ENCODE measurements around the gene RC3H1.
"Not testable (repeated sequence)": the region's sequence is repeated elsewhere in the genome, so short reads cannot be mapped to it uniquely, and the experiment has no call there.

RC3H1 gene, protein sequence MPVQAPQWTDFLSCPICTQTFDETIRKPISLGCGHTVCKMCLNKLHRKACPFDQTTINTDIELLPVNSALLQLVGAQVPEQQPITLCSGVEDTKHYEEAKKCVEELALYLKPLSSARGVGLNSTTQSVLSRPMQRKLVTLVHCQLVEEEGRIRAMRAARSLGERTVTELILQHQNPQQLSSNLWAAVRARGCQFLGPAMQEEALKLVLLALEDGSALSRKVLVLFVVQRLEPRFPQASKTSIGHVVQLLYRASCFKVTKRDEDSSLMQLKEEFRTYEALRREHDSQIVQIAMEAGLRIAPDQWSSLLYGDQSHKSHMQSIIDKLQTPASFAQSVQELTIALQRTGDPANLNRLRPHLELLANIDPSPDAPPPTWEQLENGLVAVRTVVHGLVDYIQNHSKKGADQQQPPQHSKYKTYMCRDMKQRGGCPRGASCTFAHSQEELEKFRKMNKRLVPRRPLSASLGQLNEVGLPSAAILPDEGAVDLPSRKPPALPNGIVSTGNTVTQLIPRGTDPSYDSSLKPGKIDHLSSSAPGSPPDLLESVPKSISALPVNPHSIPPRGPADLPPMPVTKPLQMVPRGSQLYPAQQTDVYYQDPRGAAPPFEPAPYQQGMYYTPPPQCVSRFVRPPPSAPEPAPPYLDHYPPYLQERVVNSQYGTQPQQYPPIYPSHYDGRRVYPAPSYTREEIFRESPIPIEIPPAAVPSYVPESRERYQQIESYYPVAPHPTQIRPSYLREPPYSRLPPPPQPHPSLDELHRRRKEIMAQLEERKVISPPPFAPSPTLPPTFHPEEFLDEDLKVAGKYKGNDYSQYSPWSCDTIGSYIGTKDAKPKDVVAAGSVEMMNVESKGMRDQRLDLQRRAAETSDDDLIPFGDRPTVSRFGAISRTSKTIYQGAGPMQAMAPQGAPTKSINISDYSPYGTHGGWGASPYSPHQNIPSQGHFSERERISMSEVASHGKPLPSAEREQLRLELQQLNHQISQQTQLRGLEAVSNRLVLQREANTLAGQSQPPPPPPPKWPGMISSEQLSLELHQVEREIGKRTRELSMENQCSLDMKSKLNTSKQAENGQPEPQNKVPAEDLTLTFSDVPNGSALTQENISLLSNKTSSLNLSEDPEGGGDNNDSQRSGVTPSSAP

DNA sequence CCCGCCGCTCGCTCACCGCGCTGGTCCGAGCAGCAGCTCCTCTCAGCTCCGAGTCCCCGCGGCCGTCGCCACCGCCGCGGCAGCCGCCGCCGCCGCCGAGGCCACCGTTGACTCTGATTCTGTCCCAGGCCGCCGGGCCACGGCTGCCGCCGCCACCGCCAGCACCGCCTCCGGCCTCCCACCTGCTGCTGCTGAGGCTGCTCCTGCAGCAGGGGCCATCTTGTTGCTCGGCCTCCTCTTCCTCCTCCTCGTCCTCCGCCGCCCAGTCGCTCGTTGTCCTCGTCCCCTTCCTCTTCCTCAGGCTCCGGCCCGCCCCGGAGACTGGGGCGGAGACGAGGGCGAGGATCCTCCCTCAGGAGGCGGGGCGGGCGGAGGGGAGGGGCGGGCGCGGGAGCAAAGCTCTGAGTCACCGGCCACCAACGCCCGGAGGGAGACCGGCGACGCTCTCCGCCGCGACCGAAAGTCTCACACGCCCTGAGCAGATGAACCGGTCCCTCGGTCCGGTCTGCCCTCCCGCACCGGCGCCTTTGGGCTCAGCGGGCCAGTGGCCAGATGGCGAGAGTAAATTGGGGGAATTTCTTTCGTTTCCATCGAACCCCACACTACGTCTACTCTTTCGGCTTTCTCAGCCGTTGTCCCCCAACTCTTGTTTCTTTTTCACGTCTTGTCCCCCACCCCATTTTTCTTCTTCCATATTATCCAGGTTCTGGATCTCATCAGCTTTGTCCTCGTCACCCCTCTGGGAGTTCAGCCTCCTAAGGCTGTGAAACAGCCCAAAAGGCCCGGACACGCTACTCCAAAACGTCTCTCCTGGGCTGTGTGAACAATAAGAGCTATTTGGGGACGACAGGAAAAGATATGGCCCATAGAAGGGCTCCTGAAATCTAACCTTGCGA, at the start of gene RC3H1:
Gene RC3H1 (minus strand): TSS at position 278 of the 896 bp plus-strand sequence. CDS start 29,372 bp downstream, outside the sequence.
- peak within 1 kb of the TSS; percentile 59 for H3K27ac ChIP-seq
- peak; percentile 22 for DNase-seq (ENCODE audit: low read depth, low spot score)

DNA sequence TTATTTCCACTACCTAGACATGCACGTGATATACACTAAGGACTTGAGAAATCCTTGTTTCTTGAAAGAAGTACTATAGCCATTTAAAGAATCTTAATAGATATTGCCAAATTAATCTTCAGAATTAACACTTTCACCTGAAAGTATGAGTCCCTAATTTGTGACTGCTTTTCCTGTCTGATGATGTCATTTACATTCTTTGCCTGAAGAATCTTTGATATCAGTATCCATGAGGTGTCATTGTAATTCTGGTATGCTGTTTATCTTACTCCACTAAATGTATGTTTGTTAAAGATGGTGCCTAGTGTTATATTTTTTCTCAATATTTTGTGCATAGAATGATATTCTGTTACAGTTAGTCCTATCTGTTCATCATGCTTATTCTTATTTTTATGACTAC, 48.5 kb upstream of the RC3H1 start:
- DNase-seq (ENCODE audit: low read depth, low spot score) = no peak

DNA sequence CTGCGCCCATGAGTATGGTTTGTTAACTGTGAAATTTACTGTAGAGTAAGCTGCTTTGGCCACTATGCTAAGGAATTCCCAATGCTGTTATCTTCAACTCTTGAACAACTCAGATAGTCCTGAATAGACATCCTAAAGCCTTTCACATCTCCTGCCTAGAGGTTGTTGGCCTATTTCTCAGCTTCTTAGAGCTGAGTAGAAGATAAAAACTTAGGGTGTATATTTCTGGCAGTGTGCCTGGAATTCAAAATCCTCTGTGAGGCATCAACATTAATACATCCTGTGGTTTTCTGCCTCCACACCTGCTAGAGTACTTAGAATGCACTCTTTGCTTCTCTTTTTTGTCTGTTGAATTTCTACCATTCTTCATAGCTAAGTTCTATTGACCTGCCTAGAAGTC, 45.8 kb upstream of the RC3H1 start:
- DNase-seq (ENCODE audit: low read depth, low spot score) = peak; percentile 8
- no peak overlapping the region for H3K27ac ChIP-seq

More for the DNA sequence above, 48.5 kb upstream of the RC3H1 start:
- H3K27ac ChIP-seq = no peak overlapping the region

DNA sequence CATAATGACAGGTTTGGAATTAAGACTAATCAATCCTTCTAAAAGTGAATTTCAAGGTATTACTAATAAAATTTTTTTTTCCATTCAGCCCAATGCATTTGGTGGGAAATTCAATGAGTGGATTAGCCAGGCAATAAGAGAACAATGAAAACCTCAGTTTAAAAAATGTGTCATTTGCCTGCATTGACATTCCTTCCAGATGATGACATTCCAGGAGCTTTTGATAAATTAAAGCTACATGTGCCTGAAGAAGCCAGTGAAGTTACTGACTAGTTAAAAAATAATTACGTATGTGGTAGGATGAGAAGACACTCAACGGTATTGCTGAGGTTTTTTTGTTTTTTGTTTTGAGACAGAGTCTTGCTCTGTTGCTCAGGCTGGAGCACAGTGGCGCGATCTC, 37.9 kb upstream of the RC3H1 start:
- H3K27ac ChIP-seq = no peak overlapping the region
- no peak for DNase-seq (ENCODE audit: low read depth, low spot score)

DNA sequence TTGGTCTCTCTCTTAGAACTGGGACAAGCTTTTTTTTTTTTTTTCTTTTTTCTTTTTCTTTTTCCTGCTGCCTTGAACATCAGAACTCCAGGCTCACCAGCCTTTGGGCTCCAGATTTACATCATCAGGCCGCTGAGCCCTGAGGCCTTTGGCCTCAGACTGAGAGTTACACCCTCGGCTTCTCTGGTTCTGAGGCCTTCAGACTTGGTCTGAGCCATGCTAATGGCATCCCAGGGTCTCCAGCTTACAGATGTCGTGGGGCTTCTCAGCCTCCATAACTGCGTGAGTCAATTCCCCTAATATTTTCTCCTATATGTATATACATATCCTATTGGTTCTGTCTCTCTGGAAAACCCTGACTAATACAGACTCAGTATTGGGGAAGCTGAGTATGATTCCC, 36.5 kb upstream of the RC3H1 start:
- H3K27ac ChIP-seq = no peak overlapping the region
- no peak for DNase-seq (ENCODE audit: low read depth, low spot score)

DNA sequence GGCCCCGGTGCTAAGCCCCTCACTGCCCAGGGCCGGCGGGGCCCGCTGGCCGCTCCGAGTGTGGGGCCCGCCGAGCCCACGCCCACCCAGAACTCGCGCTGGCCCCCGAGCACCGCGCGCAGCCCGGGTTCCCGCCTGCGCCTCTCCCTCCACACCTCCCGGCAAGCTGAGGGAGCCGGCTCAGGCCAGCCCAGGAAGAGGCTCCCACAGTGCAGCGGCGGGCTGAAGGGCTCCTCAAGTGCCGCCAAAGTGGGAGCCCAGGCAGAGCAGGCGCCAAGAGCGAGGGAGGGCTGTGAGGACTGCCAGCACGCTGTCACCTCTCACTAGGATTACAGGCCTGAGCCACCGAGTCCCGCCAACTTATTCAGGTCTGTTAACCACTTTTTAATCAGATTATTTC, 34.5 kb upstream of the RC3H1 start:
- not testable (repeated sequence) for DNase-seq (ENCODE audit: low read depth, low spot score); H3K27ac ChIP-seq

DNA sequence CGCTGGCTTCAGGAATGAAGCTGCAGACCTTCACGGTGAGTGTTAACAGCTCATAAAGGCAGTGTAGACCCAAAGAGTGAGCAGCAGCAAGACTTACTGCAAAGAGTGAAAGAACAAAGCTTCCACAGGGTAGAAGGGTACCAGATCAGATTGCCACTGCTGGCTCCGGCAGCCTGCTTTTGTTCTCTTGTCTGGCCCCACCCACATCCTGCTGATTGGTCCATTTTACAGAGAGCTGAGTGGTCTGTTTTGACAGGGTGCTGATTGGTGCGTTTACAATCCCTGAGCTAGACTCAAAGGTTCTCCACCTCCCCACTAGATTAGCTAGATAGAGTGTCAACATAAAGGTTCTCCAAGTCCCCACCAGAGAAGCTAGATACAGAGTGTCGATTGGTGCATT, 33.6 kb upstream of the RC3H1 start:
- DNase-seq (ENCODE audit: low read depth, low spot score); H3K27ac ChIP-seq: not testable (repeated sequence)

DNA sequence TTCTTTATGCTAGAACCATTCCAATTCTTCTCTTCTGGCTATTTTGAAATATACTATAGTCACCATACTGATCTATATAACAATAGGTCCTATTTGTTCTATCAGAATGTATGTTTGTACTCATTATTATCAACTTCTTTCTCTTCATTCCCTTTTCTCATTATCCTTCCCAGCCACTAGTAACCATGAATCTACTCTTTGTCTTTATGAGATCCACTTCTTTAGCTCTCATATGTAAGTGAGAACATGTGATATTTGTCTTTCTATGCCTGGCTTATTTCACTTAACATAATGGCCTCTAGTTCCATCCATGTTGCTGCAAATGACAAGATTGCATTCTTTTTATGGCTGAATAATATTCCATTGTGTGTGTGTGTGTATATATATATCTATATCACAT, 31.7 kb upstream of the RC3H1 start:
- no peak overlapping the region for H3K27ac ChIP-seq
- no peak for DNase-seq (ENCODE audit: low read depth, low spot score)

DNA sequence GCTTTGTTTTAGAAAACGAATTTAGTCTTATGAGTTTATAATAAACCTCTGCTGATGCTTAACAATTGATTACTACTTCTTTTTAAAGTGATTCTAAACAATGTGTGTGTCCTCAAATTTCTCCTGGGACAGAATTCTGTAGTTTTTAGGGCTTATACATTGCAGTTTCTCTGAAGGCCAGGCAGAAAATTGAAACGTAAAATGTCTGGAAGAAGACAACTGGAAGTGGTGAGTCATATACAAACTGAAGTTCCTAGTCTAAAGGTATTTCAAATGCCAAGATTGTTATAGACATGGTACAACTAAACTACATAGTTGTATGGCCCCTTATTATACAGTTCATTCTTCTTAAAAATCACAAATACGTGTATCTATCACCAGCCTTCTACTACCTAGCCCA, 30.5 kb upstream of the RC3H1 start:
- no peak for DNase-seq (ENCODE audit: low read depth, low spot score)
- no peak overlapping the region for H3K27ac ChIP-seq

DNA sequence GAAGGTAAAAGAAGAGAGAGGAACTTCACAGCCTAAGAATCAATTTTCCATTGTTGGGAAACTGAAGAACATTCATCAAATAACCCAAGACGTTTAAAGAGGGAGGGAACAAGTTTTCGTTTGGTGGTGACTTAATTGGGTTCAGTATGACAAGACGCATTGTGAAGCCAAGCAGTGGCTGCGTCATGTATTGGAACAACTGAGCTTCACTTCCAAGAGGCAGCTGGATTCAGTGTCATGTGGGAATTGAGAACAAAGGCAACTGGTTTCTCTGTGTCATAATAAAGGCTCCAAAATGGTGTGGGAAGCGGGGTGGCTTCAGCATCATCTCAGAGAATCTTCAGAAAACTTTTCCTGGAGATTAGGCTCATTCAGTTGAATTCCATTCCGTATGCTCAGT, 29.8 kb upstream of the RC3H1 start:
- H3K27ac ChIP-seq = no peak overlapping the region
- DNase-seq (ENCODE audit: low read depth, low spot score) = no peak

DNA sequence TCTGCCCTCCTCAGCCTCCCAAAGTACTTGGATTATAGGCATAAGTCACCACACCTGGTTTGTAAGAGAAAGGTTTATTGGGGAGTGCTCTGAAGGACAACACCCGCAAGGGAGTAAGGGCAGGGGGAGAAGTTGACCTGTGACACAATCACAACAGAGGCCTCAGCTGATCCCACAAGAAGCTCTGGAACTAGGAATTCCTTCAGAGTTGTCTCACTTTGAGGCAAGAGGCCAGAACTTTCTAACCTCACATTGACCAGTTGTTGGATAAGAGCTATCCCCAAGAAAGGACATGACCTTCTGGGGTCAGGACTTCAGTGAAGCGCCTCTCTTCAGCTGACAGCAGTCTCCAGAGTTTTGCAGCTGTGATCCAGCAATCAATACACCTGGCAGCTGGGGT, 27.4 kb upstream of the RC3H1 start:
- no peak for DNase-seq (ENCODE audit: low read depth, low spot score)
- no peak overlapping the region for H3K27ac ChIP-seq

DNA sequence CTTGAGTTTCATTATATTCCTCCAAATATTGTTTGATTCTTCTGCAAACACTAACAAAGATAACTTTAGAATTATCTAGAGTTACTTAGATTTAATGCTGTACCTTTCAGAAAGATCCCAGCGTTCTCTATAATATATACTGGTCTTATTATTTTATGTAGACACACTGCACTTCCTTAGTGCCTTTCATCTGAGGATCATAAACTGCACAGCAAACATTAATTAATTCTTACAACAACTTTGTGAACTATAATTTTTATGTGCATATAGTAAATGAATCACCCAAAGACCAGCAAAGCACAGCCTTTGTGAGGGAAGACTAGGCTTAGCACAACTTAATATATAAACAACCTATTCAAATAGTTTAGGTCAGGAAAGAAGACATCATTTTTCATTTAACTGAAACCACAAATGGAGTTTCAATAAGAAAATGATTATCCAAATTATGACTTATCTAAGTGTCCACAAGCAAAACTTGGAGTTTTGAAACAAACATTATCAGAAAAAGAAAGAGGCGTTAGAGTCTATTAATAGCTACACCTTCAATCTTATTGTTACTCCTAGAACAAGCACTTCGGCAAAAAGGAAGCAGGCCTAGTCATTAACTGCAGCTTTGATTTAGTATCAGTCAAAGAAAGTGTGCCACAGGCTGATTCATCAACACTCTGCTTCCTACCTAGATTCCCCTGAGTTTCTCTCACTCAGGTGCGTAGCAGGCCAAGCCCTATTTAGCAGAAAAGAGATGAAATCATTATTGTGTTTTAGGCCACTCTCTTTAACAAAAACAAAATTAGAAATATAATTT, 22.5 kb upstream of the RC3H1 start:
- H3K27ac ChIP-seq = no peak overlapping the region
- no peak for DNase-seq (ENCODE audit: low read depth, low spot score)

DNA sequence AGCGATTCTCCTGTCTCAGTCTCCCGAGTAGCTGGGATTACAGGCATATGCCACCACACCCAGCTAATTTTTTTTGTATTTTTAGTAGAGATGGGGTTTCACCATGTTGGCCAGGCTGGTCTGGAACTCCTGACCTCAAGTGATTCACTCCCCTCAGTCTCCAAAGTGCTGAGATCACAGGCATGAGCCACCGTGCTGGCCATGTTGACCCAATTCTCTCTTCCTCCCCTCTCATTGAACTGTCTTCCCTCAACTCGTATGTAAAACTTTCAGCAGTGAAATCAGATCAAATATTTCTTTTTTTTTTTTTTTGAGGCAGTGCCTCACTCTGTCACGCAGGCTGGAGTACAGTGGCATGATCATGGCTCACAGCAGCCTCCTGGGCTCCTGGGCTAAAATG, 20.4 kb upstream of the RC3H1 start:
- not testable (repeated sequence) for H3K27ac ChIP-seq; DNase-seq (ENCODE audit: low read depth, low spot score)

DNA sequence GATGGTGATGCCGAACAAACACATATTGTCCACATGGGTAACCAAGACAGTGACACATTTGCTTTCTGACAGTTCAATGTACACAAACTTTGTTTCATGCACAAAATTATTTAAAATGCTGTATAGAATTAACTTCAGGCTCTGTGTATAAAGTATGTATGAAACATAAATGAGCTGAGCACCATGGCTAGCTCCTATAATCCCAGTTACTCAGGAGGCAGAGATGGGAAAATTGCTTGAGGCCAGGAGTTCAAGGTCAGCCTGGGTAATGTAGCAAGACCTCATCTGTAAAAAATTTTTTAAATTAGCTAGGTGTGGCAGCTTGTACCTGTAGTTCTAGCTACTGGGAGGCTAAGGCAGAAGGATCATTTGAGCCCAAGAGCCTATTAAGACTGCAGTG, 19.2 kb upstream of the RC3H1 start:
- DNase-seq (ENCODE audit: low read depth, low spot score) = no peak
- no peak overlapping the region for H3K27ac ChIP-seq

DNA sequence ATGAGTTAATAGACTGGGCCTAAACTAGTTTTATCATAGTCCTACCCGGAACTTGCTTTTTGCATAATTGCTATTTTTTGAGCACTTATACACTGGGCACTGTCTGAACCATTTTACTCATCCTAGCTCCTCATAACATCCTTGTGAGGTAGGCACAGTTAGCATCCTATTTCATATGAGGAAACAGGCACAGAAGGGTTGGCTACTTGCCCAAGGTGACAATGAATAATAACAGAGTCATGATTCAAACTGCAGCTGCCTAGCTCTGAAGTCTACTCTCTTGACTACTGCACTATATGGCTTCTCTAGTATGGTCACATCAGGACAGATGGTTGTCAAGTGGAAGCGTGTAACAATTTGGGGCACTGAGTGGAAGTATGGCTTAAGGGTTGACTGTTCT, 18.2 kb upstream of the RC3H1 start:
- peak; percentile 74 for DNase-seq (ENCODE audit: low read depth, low spot score)
- no peak overlapping the region for H3K27ac ChIP-seq

DNA sequence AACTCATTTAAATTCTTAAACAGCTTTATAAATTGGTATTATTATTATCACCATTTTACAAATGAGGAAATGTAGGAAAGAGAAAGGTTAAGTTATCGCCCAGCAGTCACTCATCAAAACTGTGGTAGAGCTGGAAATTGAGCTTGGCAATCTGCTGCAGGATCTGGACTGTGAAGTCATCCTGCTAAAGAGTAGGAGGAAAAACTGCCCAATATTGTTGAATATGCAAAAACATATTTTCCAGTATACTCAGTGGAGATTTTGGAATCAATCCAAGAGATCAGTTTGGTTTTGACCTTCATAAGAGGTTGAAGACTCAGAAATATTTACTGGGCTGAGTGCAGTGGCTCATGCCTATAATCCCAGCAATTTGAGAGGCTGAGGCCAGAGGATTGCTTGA, 16.9 kb upstream of the RC3H1 start:
- DNase-seq (ENCODE audit: low read depth, low spot score) = no peak
- no peak overlapping the region for H3K27ac ChIP-seq

DNA sequence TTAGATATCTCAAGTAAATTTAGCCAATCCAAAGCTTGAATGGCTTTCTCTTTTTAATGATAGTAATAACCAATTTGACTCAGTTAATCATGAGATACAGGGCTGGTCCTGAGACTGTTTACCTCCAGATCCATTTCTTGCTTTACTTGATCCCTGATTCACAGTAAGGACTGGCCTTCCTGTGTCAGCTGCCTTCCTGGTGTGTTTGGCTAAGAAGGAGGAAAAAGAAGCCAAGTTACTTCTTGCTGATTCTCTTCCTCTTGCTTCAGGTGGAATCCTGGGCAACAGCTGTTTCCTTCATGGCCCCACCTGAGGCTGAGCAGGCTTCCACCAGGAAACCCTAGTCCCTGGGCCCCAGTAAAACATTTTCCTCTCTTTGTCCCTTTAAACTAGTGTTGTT, 14.6 kb upstream of the RC3H1 start:
- no peak for DNase-seq (ENCODE audit: low read depth, low spot score)
- H3K27ac ChIP-seq = no peak overlapping the region

DNA sequence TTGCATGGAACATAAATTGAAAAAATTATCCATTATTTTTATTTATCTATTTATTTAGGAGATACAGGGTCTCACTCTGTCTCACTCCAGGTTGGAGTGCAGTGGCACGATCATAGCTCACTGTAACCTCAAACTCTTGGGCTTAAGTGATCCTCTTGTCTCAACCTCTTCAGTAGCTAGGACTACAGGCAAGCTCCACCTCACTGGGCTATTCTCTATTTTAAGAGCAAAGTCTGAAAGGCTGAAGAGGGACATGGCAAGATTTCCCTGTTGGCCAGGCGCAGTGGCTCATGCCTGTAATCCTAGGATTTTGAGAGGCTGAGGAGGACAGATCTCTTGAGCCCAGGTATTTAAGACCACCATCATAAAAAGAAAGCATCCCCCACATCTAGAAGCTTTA, 14.0 kb upstream of the RC3H1 start:
- H3K27ac ChIP-seq = no peak overlapping the region
- DNase-seq (ENCODE audit: low read depth, low spot score) = no peak

DNA sequence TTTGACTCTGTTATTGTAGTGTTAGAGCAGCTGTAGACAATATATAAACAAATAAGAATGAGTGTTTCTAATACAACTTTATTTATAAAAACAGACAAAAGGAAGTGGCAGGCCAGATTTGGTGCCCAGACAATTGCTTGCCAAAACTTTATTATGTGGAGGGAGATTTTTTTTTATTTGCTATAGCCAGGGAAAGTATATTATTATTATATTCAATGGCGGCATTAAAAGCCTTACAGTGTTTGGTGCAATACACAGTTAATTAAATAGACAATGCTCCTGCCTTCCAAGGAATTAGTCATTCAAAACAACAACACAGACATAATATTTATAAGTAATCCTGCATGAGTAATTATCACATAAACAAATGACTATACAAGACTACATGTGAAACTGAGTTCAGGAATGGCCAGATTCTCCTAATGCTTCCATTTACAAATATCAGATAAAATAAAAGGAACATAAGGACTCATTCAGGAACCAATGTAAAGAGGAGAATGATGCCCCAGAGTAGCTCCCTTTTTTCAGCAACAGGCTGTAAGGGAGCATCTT, 10.6 kb upstream of the RC3H1 start:
- H3K27ac ChIP-seq = no peak overlapping the region
- no peak for DNase-seq (ENCODE audit: low read depth, low spot score)

All from epithelial cell of prostate (primary cell).